H1 (cell line): ENCODE results near the gene DLL1. TPM values are rescaled to one million over a fixed set of nuclear protein-coding genes. Genes with fewer than 3 reads are reported as not detected.

ENCODE experiments used
- EP300 ChIP-seq, 2 experiments: IDR thresholded peaks; 1 replicate in 1 of 2; 2 replicates in 1 of 2; pipeline ENCODE4 v1.6.1; 2011 to 2012; ENCODE audit warnings: low read depth in 2 of 2, low read length in 2 of 2, mild to moderate bottlenecking in 2 of 2, borderline replicate concordance in 1 of 2, inconsistent platforms in 1 of 2, moderate library complexity in 1 of 2
- GTF2F1 ChIP-seq: IDR thresholded peaks from 2 replicates; pipeline ENCODE4 v1.6.1; 2012; ENCODE audit warnings: low read depth, low read length, improper control_type of control experiment, borderline replicate concordance
- POLR2AphosphoS5 ChIP-seq: IDR thresholded peaks from 2 replicates; pipeline ENCODE4 v1.6.1; 2011; ENCODE audit warnings: low read depth, low read length
- polyA plus RNA-seq, 7 experiments: library from polyadenylated mRNA; depleted of rRNA in 3 of 7; stranded (reverse) in 5 of 7; unstranded in 2 of 7; fragments of >200 nt in 5 of 7; fragments of 200-250 nt in 2 of 7; gene quantifications; 1 replicate in 5 of 7; 2 replicates in 1 of 7; 4 replicates in 1 of 7; pipeline versions ENCODE4 v1.2.1 to v1.2.3, GENCODE V29; 2011 to 2013; ENCODE audit warnings: missing spikeins in 2 of 7, mixed read lengths in 2 of 7
- total RNA-seq: library from RNA; stranded (reverse); fragmentation: NEBNext Ultra II Directional; extraction: Animal tissue kit (Norgen Biotek cat#: 25700); gene quantifications from 2 replicates; pipeline ENCODE4 v1.2.1, GENCODE V29; 2021
- TF ChIP-seq, protein P1 (sequence below): fragments of 300-600 bp; sonication (generic); IDR thresholded peaks from 2 replicates; pipeline ENCODE4 v1.7.1; 2012; ENCODE audit warnings: low read length, moderate library complexity, mild to moderate bottlenecking, inconsistent platforms; ENCODE audit not compliant: insufficient replicate concordance

DLL1 gene
- total and polyA plus RNA-seq, 2 of the 8 experiments (the other 6 are each of a cell fraction or from before 2014, with no cell fraction given): 1.7 to 3.8 TPM

DNA sequence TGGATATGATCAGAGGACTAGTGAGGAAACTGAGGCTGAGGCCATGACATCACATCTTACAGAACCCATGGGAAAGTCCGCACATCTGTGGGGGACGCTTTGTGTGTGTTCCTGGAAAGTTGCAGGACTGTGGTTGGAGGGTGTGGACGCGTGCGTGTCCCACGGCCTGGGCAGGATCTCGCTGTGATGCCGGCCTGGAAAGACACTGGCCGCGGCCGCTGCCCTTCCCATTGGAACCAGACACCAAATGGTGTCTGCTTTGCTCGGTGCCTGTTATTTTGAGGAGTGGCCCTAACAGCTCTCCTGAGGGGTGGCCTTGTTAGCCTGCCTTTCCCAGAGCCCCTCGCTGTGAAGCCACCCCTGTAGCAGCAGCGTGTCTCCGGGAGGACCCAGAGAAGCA is 41.1 kb downstream of the DLL1 start (continued):
- TF ChIP-seq, protein P1, sequence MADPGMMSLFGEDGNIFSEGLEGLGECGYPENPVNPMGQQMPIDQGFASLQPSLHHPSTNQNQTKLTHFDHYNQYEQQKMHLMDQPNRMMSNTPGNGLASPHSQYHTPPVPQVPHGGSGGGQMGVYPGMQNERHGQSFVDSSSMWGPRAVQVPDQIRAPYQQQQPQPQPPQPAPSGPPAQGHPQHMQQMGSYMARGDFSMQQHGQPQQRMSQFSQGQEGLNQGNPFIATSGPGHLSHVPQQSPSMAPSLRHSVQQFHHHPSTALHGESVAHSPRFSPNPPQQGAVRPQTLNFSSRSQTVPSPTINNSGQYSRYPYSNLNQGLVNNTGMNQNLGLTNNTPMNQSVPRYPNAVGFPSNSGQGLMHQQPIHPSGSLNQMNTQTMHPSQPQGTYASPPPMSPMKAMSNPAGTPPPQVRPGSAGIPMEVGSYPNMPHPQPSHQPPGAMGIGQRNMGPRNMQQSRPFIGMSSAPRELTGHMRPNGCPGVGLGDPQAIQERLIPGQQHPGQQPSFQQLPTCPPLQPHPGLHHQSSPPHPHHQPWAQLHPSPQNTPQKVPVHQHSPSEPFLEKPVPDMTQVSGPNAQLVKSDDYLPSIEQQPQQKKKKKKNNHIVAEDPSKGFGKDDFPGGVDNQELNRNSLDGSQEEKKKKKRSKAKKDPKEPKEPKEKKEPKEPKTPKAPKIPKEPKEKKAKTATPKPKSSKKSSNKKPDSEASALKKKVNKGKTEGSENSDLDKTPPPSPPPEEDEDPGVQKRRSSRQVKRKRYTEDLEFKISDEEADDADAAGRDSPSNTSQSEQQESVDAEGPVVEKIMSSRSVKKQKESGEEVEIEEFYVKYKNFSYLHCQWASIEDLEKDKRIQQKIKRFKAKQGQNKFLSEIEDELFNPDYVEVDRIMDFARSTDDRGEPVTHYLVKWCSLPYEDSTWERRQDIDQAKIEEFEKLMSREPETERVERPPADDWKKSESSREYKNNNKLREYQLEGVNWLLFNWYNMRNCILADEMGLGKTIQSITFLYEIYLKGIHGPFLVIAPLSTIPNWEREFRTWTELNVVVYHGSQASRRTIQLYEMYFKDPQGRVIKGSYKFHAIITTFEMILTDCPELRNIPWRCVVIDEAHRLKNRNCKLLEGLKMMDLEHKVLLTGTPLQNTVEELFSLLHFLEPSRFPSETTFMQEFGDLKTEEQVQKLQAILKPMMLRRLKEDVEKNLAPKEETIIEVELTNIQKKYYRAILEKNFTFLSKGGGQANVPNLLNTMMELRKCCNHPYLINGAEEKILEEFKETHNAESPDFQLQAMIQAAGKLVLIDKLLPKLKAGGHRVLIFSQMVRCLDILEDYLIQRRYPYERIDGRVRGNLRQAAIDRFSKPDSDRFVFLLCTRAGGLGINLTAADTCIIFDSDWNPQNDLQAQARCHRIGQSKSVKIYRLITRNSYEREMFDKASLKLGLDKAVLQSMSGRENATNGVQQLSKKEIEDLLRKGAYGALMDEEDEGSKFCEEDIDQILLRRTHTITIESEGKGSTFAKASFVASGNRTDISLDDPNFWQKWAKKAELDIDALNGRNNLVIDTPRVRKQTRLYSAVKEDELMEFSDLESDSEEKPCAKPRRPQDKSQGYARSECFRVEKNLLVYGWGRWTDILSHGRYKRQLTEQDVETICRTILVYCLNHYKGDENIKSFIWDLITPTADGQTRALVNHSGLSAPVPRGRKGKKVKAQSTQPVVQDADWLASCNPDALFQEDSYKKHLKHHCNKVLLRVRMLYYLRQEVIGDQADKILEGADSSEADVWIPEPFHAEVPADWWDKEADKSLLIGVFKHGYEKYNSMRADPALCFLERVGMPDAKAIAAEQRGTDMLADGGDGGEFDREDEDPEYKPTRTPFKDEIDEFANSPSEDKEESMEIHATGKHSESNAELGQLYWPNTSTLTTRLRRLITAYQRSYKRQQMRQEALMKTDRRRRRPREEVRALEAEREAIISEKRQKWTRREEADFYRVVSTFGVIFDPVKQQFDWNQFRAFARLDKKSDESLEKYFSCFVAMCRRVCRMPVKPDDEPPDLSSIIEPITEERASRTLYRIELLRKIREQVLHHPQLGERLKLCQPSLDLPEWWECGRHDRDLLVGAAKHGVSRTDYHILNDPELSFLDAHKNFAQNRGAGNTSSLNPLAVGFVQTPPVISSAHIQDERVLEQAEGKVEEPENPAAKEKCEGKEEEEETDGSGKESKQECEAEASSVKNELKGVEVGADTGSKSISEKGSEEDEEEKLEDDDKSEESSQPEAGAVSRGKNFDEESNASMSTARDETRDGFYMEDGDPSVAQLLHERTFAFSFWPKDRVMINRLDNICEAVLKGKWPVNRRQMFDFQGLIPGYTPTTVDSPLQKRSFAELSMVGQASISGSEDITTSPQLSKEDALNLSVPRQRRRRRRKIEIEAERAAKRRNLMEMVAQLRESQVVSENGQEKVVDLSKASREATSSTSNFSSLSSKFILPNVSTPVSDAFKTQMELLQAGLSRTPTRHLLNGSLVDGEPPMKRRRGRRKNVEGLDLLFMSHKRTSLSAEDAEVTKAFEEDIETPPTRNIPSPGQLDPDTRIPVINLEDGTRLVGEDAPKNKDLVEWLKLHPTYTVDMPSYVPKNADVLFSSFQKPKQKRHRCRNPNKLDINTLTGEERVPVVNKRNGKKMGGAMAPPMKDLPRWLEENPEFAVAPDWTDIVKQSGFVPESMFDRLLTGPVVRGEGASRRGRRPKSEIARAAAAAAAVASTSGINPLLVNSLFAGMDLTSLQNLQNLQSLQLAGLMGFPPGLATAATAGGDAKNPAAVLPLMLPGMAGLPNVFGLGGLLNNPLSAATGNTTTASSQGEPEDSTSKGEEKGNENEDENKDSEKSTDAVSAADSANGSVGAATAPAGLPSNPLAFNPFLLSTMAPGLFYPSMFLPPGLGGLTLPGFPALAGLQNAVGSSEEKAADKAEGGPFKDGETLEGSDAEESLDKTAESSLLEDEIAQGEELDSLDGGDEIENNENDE: no peak
- TF ChIP-seq GTF2F1 (no peak), EP300 (IDR thresholded peaks at IDR 0.05; ENCODE audit: borderline replicate concordance in 1 of 2, low read depth in 2 of 2, low read length in 2 of 2) (no peak), POLR2AphosphoS5 (no peak)
